KOPT-K1 (cell line): Measurements from ENCODE around the gene OR6V1.

ENCODE experiments used
- H3K27ac ChIP-seq: fragments of 200-600 bp; sonication (generic); 2 replicates; pipeline ENCODE4 v1.5.1; 2016; ENCODE audit warnings: antibody characterized with exemption, mild to moderate bottlenecking, low read depth, low read length; ENCODE audit not compliant: poor library complexity, severe bottlenecking
- H3K36me3 ChIP-seq: fragments of 200-600 bp; sonication (generic); 2 replicates; pipeline ENCODE4 v1.5.1; 2017; ENCODE audit warnings: antibody characterized with exemption, mild to moderate bottlenecking, low read length, moderate library complexity; ENCODE audit not compliant: insufficient read depth
- H3K9me3 ChIP-seq: fragments of 200-600 bp; sonication (generic); 2 replicates; pipeline ENCODE4 v1.5.1; 2017; ENCODE audit warnings: antibody characterized with exemption, low read length, mild to moderate bottlenecking; ENCODE audit not compliant: insufficient read depth, poor library complexity, severe bottlenecking

Gene OR6V1, protein sequence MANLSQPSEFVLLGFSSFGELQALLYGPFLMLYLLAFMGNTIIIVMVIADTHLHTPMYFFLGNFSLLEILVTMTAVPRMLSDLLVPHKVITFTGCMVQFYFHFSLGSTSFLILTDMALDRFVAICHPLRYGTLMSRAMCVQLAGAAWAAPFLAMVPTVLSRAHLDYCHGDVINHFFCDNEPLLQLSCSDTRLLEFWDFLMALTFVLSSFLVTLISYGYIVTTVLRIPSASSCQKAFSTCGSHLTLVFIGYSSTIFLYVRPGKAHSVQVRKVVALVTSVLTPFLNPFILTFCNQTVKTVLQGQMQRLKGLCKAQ

DNA sequence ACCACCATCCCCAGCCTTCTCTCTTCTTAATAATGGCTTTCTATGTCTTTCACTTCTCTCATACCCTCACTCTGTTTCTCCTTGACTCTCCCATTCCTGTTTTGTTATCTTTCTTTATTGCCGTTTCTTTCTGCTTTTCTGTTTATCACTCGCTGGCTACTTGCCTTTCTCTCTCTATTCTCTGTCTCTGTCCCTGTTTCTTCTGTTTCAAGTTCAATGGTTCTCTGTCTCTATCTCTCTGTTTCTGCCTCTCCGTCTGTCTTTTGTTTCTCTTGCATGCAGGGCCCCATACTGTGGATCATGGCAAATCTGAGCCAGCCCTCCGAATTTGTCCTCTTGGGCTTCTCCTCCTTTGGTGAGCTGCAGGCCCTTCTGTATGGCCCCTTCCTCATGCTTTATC lies at the start of gene OR6V1:
Gene OR6V1 (plus strand): TSS at position 301 of the 400 bp plus-strand sequence. CDS start 0 bp downstream, at position 301.
- Histone ChIP-seq H3K9me3 (no peaks in the 10 kb centered on the region), H3K27ac (no peak within 1 kb of the TSS), H3K36me3 (no peaks in the 10 kb centered on the region)

DNA sequence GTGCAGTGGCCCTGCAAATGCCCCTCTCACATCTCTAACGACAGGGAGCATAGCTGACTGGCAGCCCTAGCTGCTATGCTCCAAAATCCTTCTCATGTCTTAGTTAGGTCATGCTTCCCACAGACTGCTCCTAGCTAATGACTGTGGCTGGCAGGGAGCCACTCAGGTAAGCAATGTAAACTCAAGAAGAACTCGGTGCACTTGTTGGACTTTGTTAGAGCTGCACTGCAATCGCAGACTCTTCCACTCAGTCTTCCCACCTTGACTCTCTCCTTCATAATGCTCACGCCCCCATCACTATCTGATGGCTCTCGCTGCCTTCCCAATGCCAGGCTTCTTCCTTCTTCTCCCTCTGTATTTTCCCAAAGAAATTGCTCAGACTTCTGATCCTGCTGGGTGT lies 49.2 kb upstream of the OR6V1 start:
- Histone ChIP-seq H3K9me3 (peaks cover 19% of the 10 kb centered on the region), H3K27ac (peak overlapping the region; percentile 25), H3K36me3 (no peaks in the 10 kb centered on the region)

DNA sequence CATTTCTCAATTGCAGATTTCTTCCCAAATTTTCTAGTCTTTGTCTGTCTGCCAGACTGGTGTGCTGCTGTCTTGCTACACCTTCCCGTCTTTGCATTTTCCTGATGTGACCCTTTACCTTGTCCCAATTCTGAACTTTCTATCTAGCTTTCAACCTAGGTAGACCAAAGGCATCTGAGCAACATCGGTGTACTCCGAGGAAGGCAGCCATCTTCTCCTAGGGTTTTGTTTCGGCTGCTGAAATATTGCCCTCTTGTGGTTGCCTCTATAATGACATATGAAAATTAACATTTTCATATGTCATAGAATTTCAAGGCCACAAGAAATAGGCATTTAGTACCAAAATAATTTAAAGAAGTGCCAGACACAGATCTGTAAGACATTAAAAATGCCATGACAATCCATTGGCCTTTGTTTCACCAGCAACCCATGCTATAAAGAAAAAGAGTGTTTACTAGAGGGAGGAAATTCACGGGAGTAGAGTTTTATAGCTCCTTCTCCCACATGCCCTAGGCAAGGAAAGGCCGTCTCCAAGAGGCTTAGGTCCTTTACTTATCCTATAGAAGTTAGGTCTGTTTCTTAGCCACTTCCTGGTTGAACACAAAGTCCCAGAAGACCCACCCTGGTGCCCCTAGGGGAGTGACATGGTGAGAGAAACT lies 48.6 kb upstream of the OR6V1 start:
- Histone ChIP-seq H3K9me3 (peaks cover 19% of the 10 kb centered on the region), H3K36me3 (no peaks in the 10 kb centered on the region), H3K27ac (peak overlapping the region; percentile 25)

DNA sequence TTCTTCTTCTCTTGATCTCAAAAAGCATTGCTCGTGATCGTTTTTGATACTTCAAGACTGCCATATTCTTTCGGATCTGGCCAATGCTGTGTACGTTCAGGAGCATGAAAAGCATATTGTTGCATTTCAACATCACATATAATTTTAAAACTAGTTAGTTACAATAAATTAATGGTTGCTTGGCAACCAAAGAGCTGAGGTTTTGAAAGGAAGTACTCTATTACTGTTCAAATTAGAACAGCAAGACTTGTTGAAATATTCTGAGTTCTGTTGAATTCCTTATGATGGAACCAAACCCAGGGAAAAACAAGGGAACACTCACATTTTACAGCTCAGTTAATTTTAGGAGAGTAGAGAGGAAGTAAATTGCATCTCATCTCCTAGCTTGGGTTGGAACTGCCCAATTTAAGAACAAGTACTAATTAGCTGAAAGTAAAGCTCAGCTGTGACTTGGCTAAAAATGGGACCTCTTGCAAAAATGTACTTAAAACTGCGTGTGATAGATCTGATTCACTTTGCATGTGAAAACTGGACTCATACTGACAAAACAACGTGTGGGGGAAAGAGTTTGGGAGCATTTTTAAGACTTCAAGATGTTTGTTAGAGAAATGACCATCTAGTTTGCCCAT lies 46.4 kb upstream of the OR6V1 start:
- no peak overlapping the region for H3K27ac ChIP-seq
- H3K9me3 ChIP-seq = peaks cover 19% of the 10 kb centered on the region
- no peaks in the 10 kb centered on the region for H3K36me3 ChIP-seq

DNA sequence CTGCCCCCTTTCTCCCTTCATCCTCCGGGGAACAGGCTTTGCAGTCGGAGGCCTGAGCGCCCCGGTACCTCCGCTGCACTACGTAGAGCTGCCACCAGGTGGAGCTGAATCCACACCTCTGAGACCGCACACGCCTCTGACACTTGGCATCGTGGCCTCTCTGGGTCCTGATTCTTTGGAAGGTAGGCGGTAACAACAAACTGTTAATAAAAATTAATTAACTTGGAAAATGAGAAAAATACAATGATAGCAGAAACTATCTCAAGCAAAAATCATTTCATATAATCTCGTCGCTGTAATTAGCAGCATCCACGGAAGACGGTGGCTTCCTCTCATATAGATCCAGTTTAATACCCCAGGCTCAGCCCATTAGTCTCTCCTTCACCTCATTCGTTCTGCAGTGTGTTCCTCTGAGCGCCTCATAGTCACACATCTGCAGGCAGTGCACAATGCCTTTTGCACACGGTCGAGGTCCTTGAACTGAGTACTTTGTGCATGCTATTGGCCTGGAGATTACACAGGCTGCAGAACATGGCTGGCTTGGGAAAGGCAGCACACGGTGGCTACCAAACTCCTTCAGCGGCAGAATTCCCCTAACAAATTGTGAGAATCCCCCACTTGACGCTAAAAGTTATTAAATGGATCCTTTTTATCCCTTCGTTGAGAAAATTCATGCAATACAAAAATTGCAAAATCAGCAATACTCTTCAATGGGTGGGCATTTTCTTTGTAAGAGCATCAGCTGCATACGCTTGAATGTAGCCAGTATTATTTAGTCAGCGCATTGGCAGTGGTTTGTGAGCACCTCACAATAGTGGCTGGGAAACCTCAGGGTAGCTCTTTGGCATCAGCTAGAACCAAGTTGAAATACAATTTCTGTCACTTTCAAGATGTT lies 43.9 kb upstream of the OR6V1 start:
- Histone ChIP-seq H3K9me3 (no peaks in the 10 kb centered on the region), H3K27ac (no peak overlapping the region), H3K36me3 (no peaks in the 10 kb centered on the region)

DNA sequence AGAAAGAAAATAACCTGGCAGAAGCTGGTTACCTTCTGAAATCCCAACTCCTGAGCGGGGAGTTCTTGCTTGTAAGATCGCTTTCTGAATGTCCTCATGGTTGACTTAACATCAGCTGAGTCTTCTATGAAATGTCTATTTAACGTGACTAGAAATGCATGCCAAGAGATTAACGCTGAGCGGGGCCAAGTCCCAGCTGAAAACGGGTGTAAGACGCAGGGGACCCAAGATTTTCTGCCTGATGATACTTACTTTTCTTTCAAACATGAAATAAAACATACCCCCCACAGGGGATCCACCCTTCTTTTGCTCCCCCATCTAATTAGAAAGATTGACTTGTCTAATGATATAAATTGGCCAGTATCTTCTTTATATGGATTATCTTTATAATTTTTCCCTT lies 40.1 kb upstream of the OR6V1 start:
- Histone ChIP-seq H3K9me3 (no peaks in the 10 kb centered on the region), H3K27ac (no peak overlapping the region), H3K36me3 (no peaks in the 10 kb centered on the region)

DNA sequence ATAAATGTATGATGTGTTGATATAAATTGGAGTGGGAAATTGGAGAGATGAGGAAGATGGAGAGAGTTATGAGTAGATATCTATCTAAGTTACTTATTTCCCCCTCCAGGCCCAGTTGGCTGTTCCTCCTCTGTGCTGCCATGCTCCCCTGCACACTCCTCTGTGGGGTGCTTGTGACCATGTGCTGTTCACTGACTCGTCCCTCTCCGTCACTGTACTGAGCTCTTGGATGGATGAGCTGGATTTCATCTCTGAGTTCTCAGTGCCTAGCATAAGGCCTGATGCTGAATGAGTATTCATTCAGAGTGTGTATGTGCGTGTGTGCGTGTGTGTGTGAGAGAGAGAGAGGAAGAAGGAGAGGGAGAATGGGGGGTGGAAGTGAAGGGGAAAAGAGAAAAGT lies 39.7 kb upstream of the OR6V1 start:
- H3K27ac ChIP-seq = no peak overlapping the region
- H3K36me3 ChIP-seq = no peaks in the 10 kb centered on the region
- H3K9me3 ChIP-seq = no peaks in the 10 kb centered on the region

DNA sequence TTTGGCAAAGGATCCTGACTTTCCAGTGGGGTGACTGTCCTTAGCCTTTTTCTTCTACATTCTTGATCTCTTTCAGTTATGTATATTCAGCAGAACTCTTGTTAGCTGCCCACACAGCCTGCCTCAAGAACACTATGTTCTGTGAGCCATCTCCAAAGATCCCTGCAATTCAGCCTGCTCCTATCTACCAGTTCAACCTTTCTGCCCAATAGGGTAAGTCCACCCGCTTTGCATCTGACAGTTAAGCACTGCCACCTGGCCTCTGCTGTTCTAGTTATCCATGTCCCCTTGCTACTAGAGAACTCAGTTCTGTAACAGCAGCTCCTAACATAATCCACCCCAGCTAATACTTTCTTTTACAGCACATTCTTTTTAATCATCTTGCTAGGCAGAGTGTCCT lies 38.7 kb upstream of the OR6V1 start:
- Histone ChIP-seq H3K27ac (no peak overlapping the region), H3K9me3 (no peaks in the 10 kb centered on the region), H3K36me3 (no peaks in the 10 kb centered on the region)

DNA sequence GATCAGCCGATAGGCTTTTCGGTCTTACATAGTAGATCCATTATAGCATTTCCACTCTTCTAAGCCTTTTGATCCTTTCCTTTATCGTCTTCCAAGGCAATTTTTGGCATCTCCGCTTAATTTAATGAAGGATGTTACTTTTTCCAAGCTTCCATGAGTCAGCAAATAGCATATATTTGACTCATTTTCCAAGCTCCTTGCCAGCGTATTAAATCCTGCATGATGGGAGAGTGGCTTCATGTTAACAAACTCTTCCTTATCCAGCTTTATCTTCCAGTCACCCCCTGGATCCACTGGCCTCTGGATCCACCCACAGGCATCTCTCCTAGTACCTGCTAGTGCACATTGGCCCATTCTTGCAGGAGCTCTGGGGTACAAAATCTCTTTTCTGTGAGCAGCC lies 38.2 kb upstream of the OR6V1 start:
- no peaks in the 10 kb centered on the region for H3K36me3 ChIP-seq
- H3K27ac ChIP-seq = no peak overlapping the region
- H3K9me3 ChIP-seq = no peaks in the 10 kb centered on the region

DNA sequence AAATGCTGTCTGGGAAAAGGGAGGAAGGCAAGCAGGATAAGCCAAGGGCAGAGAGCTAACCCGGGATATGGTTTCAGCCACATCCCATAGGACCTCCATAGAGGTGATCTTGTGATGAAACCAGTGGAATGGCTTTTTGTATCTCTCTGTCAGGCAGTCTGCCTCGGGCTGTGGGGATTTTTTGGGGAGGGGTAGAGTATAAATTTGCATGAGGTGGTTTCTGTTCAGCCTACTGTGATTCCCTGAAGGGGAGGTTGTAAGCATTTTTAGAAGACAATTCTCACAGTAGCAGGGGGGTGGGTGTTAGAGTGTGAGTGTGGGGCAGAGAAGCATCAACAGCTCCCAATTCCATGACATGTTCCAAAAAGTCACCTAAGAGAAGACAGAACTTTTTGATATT lies 37.1 kb upstream of the OR6V1 start:
- Histone ChIP-seq H3K36me3 (no peaks in the 10 kb centered on the region), H3K9me3 (no peaks in the 10 kb centered on the region), H3K27ac (no peak overlapping the region)

DNA sequence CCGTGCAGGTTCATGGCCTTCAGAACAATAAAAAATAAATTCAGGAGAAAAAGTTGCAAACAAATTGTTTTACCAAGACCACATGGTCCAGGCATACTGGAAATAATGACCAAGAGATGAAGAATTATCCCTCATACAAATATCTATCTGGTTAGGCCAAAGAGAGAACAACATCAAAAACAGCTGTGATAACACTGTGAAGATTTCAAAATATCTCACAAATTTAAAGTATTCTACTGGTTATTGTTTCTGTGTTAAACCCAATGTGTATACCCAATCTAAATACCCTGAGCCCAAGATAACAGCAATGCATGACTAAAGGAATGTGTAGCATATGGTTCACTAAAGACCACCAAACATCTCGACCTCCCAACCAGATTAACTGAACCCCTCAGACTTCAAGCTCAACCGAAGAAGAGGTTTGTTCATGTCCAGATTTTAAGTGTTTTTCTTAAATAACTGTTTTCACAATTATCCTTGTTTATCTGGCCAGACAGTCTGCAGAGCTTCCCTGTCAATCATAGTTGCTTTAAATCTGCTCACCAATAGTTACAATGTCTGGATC lies 36.1 kb upstream of the OR6V1 start:
- no peaks in the 10 kb centered on the region for H3K36me3 ChIP-seq
- H3K9me3 ChIP-seq = no peaks in the 10 kb centered on the region
- H3K27ac ChIP-seq = no peak overlapping the region

DNA sequence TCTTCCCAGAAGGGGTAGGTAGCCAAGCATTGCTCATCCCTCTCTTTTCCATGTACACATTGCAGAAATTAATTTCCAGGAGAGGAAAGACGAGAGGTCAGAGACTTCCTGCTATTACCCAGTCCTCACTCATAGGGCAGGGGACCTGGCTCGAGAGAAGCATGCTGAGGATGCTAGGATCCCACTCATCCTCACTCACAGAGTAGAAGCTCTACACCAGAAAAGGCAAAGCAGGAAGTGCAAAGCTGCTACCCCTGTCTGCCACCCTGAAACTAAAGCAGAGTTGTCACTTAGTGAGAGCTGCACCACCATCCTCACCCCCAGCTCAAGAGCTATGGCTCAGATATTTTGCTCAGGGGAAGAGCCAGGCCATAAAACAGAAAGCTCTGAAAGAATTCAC lies 35.1 kb upstream of the OR6V1 start:
- H3K9me3 ChIP-seq = no peaks in the 10 kb centered on the region
- no peak overlapping the region for H3K27ac ChIP-seq
- no peaks in the 10 kb centered on the region for H3K36me3 ChIP-seq

DNA sequence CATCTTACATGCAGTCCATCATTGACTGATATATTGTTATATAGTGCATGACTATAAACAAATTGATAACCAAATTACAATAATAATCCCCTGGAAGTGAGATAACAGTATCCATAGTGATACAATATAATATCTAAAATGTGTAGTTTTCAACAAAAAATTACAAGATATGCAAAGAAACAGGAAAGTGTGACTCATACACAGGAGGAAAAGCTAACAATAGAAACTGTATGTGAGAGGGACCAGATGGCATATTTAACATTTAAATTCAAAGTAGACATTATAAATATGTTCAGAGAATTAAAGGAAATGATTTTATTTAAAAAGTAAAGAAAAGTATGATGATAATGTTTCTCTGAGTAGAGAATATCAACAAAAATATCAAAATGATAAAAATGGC lies 33.2 kb upstream of the OR6V1 start:
- Histone ChIP-seq H3K9me3 (no peaks in the 10 kb centered on the region), H3K36me3 (no peaks in the 10 kb centered on the region), H3K27ac (no peak overlapping the region)

DNA sequence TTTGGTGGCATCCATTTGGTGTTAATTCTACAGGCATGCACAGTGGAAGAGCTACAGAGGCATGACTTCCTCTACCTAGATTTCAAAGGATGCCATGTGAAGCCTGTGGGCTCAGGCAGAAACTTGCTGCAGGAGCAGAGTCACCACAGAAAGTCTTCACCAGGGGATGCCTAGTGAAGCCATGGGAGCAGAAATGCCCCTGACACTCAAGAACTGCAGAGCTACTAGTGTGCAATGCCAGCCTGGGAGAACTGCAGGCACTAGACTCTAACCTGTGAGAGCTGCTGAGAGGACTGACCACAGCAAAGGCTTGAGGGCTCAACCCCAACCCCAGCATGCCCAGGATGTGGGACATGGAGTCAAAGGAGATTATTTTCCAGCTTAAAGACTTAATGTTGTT lies 29.1 kb upstream of the OR6V1 start:
- no peaks in the 10 kb centered on the region for H3K36me3 ChIP-seq
- H3K9me3 ChIP-seq = no peaks in the 10 kb centered on the region
- H3K27ac ChIP-seq = no peak overlapping the region

DNA sequence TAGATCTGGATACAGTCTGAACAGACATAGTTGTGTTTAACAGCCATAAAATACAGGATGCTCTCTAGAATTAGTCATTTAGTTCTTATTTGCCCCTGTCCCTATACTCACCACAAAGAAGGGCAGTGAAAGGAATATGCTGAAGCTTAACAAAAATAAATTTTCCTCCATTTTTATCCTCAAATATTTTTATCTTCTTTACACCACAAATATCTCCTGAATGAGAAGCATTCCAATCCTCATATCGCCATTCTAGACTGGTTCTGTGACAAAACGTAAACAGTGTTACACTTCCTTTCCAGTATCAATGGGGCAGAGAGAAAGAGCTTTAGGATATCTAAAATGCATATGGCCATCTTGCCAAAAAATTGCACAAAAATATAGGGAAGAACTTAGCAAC lies 26.8 kb upstream of the OR6V1 start:
- no peaks in the 10 kb centered on the region for H3K36me3 ChIP-seq
- no peaks in the 10 kb centered on the region for H3K9me3 ChIP-seq
- H3K27ac ChIP-seq = no peak overlapping the region
